GM15510 (cell line): ENCODE data around the gene SCAPER.

Experiments used
- POLR2A ChIP-seq: IDR thresholded peaks from 3 replicates; pipeline ENCODE4 v1.6.1; 2011; ENCODE audit warnings: borderline replicate concordance; ENCODE audit not compliant: insufficient read length; ENCODE audit errors: extremely low read depth

SCAPER gene

DNA sequence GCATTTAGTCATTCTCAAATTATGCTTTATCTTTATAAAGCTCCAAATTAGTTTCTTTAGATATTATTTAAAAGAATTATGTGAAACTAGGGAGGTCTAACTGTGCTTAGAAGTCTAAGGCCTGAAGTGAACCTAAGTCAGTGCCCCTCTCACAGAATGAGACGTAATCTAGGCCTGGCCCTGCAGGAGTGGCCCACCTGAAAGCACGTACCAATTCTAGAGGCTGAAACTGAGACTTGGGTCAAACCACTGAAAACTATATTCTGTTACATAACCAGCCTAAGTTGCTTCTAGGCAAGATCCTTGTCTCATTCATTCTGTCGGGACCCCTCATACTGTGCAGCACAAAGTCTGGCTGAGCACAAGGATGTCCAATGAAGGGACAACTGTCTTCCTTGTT is 424.9 kb downstream of the SCAPER start:
- TF ChIP-seq POLR2A = no peak

DNA sequence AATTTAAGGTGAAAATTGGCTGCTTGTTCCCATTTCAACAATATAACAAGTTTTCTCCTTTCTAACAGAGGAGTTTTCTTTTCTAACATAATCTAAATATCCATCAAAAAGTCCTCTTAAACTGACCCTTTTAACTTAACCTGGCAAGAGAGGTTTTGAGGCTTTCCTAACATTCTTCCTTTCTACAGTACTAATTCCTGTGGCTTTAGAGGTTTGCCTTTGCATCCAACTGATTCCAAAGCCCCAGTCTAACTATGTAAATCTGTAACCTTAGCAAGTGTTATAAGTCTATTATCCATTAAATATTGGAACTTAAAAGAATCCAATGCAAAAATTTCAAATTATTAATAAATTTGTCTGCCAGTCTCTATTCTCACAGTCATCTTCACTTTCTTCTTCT is 434.4 kb downstream of the SCAPER start:
- no peak for TF ChIP-seq POLR2A

DNA sequence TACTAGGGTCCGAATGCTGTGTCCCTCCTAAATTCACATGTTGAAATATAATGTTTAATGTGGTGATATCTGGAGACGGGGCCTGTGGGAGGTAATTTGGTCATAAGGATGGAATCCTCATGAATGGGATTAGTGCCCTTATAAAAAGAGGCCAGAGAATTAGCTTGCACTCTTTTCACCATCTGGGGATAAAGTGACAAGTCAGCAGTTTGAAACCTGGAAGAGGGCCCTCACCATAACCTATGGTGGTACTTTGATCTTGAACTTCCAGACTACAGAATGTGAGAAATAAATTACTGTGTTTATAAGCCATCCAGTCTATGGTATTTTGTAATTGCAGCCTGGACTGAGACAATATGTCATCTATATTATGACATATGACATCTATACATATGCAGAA is 436.4 kb downstream of the SCAPER start:
- TF ChIP-seq POLR2A = no peak

DNA sequence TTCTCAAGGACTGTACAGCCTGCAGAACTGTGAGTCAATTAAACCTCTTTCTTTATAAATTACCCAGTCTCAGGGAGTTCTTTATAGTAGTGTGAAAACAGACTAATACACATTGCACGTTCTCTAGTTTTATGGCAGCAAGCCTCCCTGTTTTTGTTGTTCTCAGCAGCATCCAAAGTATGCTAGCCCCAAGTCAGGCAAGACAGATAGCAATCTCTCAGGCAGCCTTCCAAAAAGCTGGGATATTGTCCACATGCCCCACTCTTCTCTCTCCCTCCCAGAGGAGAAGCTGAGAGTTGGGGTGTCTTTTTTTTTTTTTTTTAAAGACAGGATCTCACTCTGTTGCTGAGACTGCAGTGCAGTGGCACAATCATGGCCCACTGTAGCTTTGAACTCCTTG is 438.0 kb downstream of the SCAPER start:
- TF ChIP-seq POLR2A = no peak

DNA sequence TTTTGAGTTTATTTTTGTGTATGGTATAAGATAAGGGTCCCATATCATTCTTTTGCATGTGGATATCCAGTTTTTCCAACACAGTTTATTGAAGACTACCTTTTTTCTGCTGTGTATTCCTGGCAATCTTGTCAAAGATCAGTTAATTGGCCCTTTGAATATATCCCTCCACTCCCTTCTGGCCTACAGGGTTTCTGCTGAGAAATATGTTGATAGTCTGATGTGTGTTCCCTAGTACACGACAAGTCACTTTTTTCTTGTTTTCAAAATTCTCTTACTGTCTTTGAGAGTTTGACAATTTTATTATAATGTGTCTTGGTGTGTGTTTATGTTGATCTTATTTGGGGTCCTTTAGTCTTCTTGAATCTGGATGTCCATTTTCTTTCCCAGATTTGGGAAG is 439.4 kb downstream of the SCAPER start:
- TF ChIP-seq POLR2A = no peak

DNA sequence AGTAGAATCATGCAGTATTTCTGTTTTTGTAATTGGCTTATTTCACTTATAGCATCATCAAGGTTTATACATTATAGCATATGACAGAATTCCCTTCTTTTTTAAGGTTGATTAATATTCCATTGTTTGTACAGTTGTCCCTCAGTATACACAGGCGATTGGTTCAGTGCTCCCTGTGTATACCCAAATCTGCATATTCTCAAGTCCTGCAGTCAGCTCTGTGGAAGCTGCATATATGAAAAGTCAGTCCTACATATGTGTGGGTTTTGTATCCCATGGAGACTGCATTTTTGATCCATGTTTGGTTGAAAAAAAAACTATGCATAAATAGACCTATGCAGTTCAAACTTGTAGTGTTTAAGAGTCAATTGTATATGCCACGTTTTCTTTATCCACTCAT is 440.9 kb downstream of the SCAPER start:
- TF ChIP-seq POLR2A = no peak

DNA sequence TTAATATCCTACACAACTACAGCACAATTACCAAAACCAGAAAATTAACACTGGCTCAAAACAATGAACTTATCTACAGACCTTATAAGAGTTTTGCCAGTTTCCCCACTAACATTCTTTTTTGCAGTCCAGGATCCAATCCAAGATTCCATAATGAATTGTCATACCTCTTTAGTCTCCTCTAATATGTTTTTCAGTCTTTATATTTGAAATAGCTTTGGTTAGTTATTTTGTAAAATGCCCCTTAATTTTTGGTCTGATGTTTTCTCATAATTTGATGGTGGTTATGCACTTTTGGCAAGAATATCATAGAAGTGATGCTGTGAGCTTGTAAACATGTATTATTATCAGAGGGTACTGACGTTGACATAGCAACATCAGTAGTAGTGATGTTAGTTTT is 444.3 kb downstream of the SCAPER start:
- TF ChIP-seq POLR2A = no peak

DNA sequence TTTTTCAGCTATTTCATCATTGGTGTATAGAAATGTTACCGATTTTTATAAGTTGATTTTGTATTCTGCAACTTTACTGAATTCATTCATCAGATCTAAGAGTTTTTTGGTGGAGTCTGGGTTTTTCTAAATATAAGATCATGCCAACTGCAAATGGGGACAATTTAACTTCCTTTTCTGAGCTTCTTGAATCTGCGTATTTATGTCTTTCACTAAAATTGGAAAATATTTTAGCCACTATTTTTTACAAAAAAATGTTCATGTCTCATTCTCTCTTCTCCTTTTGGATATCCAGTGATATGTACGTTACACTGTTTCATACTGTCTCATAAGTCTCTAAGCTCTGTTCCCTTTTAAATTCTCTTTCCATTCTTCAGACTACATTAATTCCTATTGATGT is 444.8 kb downstream of the SCAPER start:
- no peak for TF ChIP-seq POLR2A

DNA sequence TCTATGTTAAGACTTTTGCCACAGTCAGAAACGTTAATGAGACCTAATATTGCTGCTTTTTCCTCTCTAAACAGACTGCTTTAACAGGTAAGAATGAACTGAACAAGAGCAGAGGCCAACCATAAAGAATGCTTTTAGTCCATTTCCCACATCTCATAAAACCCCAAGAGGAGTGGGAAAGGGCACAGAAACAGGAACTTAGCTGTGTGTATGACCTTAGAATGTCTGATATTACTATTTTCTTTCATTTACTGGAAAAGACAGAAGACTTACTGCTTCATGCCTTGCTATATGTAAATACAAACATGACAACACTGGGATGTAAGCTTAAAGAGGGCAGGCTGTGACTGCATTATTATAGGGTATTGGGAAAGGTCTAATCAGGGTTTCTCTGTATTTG is 453.6 kb downstream of the SCAPER start:
- no peak for TF ChIP-seq POLR2A

DNA sequence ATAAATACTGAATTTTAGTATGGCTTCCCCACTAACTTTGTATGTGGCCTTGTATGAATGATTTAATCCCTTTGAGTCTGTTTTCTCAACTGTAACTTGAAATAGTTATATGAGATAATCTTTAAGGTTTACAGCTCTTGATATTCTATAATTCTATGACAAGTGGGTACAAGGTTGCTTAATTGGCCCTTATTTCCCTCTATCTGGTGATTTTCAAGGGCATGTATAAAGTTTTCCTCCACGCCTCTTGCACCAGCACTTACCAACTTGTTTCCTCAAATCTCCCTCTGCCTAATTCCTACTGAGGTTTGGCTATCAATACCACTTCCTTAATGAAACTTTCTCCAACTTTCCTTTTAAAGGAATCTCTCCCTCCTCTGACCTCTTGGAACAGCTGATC is 455.7 kb downstream of the SCAPER start:
- no peak for TF ChIP-seq POLR2A

DNA sequence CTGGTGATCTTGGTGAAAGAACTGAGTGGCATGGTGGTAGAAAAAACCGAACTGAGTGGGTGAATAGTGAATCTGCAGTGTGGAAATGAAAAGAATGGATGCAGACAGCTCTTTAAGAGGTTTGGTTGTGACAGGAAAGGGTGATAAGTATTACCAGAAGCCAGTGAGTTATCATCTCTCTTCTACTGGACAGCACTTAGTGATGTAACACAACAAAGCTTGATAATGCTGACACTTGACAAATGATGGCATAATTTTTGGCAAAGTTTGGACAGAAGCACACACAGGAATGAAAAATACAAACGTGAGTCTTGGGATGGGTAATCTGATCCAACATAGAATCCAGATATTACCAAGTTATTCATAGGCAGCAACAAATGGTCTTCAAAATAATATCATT is 456.4 kb downstream of the SCAPER start:
- TF ChIP-seq POLR2A = no peak

DNA sequence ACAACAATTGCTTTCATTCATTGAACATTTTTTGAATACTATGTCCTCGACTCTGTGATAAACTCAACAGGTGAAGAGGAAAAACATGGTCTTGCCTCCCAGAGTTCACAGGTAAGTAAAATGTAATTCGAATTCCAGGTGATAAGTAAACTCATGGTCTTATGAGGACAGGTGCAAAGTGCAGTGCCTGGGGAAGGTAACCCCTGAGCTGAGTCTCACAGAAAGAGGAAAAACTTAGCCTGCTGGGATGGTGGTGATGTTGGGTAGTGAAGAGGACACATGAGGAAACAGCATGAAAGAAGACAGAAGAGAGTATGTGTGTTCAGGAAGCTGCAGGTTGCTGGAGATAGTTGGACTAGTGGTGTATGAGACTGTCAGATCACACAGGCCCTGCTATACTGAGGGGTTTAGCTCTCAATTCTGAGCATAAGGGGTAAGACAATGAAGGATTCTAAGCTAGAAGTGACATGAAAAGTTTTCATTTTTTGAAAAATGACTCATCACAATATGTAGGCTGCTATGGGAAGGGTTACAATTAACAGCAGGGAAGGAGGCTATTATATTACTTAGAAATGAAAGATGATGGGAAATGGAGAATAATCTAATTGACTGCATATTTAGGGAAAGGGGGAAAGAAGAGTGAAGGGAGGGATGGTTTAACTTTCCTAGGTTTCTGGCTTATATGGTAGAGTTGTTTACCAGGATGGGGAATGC is 457.3 kb downstream of the SCAPER start:
- TF ChIP-seq POLR2A = no peak

DNA sequence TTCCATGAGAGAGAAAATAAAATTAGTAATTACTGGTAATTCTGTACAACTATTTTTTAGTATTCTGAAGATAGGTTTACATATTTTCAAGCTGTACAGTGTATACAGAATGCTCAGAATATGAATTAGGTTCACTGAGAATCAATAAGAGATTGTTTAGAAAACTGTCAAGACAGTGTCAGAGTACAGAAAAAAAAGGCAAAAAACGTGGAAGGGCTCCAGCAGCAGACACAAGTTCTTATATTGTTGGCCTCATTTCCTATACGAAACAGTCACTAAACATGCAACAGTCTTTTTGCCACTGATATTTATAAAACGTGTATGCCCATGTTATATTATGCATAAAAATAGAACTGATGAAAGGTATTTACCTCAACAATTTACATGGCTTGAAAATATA is 464.7 kb downstream of the SCAPER start:
- no peak for TF ChIP-seq POLR2A

DNA sequence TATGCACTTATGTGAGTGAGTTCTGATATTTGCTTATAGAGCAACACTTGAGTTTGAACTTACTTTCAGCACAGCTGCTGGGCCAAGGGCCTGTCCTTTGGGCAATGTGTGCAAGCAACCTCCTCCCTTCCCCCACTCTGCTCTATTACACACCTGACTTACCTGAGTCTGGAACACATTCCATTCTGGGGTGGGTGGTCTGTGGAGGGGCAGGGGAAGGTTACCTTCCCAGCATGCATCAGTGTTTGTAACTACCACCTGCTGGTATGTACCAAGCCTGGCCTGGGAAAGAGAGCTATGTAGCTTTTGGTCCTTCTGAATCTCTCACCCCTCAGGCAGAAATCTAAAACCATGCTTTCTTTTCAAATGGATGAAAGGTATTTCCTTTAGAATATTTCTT is 465.6 kb downstream of the SCAPER start:
- TF ChIP-seq POLR2A = no peak

DNA sequence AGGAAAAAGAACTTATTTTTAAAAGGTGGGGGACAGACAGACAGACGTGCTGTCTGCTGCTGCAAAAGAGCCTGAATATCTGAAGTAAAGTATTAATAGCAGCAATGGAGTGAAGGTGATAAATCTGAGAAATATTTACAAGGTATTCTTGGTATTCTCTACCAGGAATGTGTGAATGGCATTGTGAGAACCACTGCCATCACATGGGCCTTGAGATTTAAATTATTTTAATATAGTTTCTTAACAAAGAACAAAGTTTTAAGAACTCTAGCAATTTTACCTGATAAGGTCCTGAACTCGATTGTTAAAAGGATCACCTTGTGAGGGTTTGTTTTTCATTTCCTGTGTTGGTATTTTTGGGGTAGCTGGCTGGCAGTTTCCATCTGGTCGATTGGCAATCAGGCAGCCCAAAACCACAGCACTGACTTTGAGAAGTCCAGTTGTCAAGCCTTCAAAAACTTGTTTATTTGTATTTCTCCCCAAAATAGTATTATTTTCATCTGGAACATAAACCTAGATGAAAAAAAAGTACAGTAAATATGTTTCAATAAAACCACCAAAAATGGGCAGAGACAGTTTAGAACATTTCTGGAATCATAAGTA is 471.2 kb downstream of the SCAPER start:
- no peak for TF ChIP-seq POLR2A

DNA sequence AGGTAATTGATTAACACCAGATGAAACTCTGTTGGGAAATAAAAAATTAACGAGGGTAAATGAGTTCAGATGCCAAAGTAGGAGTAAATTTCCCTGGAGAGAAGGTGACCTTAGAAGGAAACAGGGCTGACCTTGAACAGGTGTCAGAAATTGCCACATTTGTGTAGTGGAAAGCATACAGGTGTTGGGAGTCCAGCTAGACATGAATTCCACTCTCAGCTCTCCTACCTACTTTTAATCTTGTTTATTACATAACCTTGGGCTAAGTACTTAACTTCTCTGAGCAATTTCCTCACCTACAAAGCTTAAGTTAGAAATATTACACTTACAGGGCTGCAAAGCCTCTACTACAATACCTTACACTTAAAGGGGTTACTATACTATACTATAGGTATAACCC is 472.5 kb downstream of the SCAPER start:
- no peak for TF ChIP-seq POLR2A
